ENCODE data around the gene GCNT1. TPM values are rescaled to one million over a fixed set of nuclear protein-coding genes. Genes with fewer than 3 reads are reported as not detected.
"Not testable (repeated sequence)": the region's sequence is repeated elsewhere in the genome, so short reads cannot be mapped to it uniquely, and the experiment has no call there.

The GCNT1 gene
- total and polyA plus RNA-seq, 2 donors (not counting 1 experiment from before 2014, with no cell fraction given), result 9.1 to 31.0 TPM

- no peak overlapping the region for H3K4me3 ChIP-seq (ENCODE audit: control extremely low read depth in 1 of 5, extremely low read depth in 1 of 5, insufficient read depth in 1 of 5, low read depth in 2 of 5, low read length in 4 of 5)
- Mint-ChIP-seq H3K4me1 (peaks cover 10% of the 10 kb centered on the region), H3K4me3 (no peak overlapping the region), H3K9me3 (ENCODE audit: insufficient read depth) (no peaks in the 10 kb centered on the region), H3K27me3 (no peaks in the 10 kb centered on the region), H3K27ac (no peak overlapping the region)
- intact Hi-C loops (cut with micrococcal nuclease), result no loop called here
- H3K9me3 ChIP-seq (ENCODE audit: control extremely low read depth in 1 of 3, control insufficient read depth in 2 of 3, insufficient read depth in 1 of 3, low read length in 2 of 3), result peaks cover 0 to 3% (median 0%) of the 10 kb centered on the region in 3 donors
- ChIA-PET CTCF (no interaction called here), POLR2A (no interaction called here)
- no peaks in the 10 kb centered on the region for H3K27me3 ChIP-seq (replicated peaks in 1 of 4; ENCODE audit: control extremely low read depth in 1 of 4, control insufficient read depth in 3 of 4, insufficient read depth in 4 of 4, low read length in 3 of 4)
- no peak overlapping the region for H2AFZ ChIP-seq (ENCODE audit: insufficient read depth, low read depth, low read length, poor library complexity, severe bottlenecking)
- no peaks in the 10 kb centered on the region for H3K79me2 ChIP-seq (ENCODE audit: control insufficient read depth, insufficient read depth, low read length)
- H3K27ac ChIP-seq (ENCODE audit: low read length in 2 of 2), result no peak overlapping the region
- H4K20me1 ChIP-seq (ENCODE audit: control insufficient read depth, insufficient read depth, low read length, poor library complexity, severe bottlenecking), result no peaks in the 10 kb centered on the region
- TF ChIP-seq EZH2 (IDR thresholded peaks at IDR 0.05; ENCODE audit: borderline replicate concordance, insufficient read depth, low read depth, low read length, poor library complexity, severe bottlenecking), result no peak
- TF ChIP-seq CTCF (IDR thresholded peaks at IDR 0.05), result no peak
- H3K36me3 ChIP-seq (replicated peaks in 1 of 2; ENCODE audit: control extremely low read depth in 1 of 2, control insufficient read depth in 1 of 2, extremely low read depth in 1 of 2, insufficient read depth in 2 of 2, low read length in 1 of 2), result peaks cover 0 to 3% of the 10 kb centered on the region in 2 experiments
- H3K4me1 ChIP-seq (ENCODE audit: control insufficient read depth in 2 of 2, insufficient read depth in 2 of 2, low read length in 2 of 2), result no peaks in the 10 kb centered on the region
- no peak overlapping the region for H3K9ac ChIP-seq (ENCODE audit: low read length)
- no peak overlapping the region for H3K4me2 ChIP-seq (replicated peaks; ENCODE audit: low read depth, low read length, poor library complexity, severe bottlenecking)
- ATAC-seq (ENCODE audit: low read depth) (no peak), DNase-seq (no peak)
- 89% methylated on average over 5 of the region's 6 CpGs for WGBS (ENCODE audit: insufficient coverage)
These were observed 62.3 kb downstream of the GCNT1 start for GRCh38 chr9:76521244-76521681.

- DNase-seq (no peak), ATAC-seq (ENCODE audit: low read depth) (no peak)
- H3K9me3 ChIP-seq (ENCODE audit: control extremely low read depth in 1 of 3, control insufficient read depth in 2 of 3, insufficient read depth in 1 of 3, low read length in 2 of 3), result peaks cover 0 to 3% (median 0%) of the 10 kb centered on the region in 3 donors
- H3K4me3 ChIP-seq (ENCODE audit: control extremely low read depth in 1 of 5, extremely low read depth in 1 of 5, insufficient read depth in 1 of 5, low read depth in 2 of 5, low read length in 4 of 5), result no peak overlapping the region
- TF ChIP-seq EZH2 (IDR thresholded peaks at IDR 0.05; ENCODE audit: borderline replicate concordance, insufficient read depth, low read depth, low read length, poor library complexity, severe bottlenecking) (no peak), CTCF (IDR thresholded peaks at IDR 0.05) (no peak)
- H3K4me1 ChIP-seq (ENCODE audit: control insufficient read depth in 2 of 2, insufficient read depth in 2 of 2, low read length in 2 of 2), result no peaks in the 10 kb centered on the region
- H3K27me3 Mint-ChIP-seq, result no peaks in the 10 kb centered on the region
- H3K36me3 ChIP-seq (replicated peaks in 1 of 2; ENCODE audit: control extremely low read depth in 1 of 2, control insufficient read depth in 1 of 2, extremely low read depth in 1 of 2, insufficient read depth in 2 of 2, low read length in 1 of 2), result peaks cover 0 to 3% of the 10 kb centered on the region in 2 experiments
- no peak overlapping the region for H3K4me2 ChIP-seq (replicated peaks; ENCODE audit: low read depth, low read length, poor library complexity, severe bottlenecking)
- H3K27ac Mint-ChIP-seq, result no peak overlapping the region
- H2AFZ ChIP-seq (ENCODE audit: insufficient read depth, low read depth, low read length, poor library complexity, severe bottlenecking), result no peak overlapping the region
- no peak overlapping the region for H3K27ac ChIP-seq (ENCODE audit: low read length in 2 of 2)
- H3K4me1 Mint-ChIP-seq, result peaks cover 5% of the 10 kb centered on the region
- H3K79me2 ChIP-seq (ENCODE audit: control insufficient read depth, insufficient read depth, low read length), result no peaks in the 10 kb centered on the region
- intact Hi-C loops (cut with micrococcal nuclease), result no loop called here
- WGBS (ENCODE audit: insufficient coverage), result 94% methylated on average over 2 of the region's 3 CpGs
- POLR2A ChIA-PET, result no interaction called here
- CTCF ChIA-PET, result interaction anchor here (1.1 kb wide), 1 partner anchor 138 kb away, joined by 3 read pairs; no protein-coding TSS in a partner anchor
- no peaks in the 10 kb centered on the region for H4K20me1 ChIP-seq (ENCODE audit: control insufficient read depth, insufficient read depth, low read length, poor library complexity, severe bottlenecking)
- no peak overlapping the region for H3K9ac ChIP-seq (ENCODE audit: low read length)
- H3K27me3 ChIP-seq (replicated peaks in 1 of 4; ENCODE audit: control extremely low read depth in 1 of 4, control insufficient read depth in 3 of 4, insufficient read depth in 4 of 4, low read length in 3 of 4), result no peaks in the 10 kb centered on the region
- no peak overlapping the region for H3K4me3 Mint-ChIP-seq
- no peaks in the 10 kb centered on the region for H3K9me3 Mint-ChIP-seq (ENCODE audit: insufficient read depth)
These were observed 62.9 kb downstream of the GCNT1 start for GRCh38 chr9:76521906-76522305.

GRCh38 chr9:76523617-76524200 is 64.7 kb downstream of the GCNT1 start:
- H3K27ac Mint-ChIP-seq; H3K4me3 Mint-ChIP-seq; POLR2A ChIA-PET; H3K4me2 ChIP-seq (replicated peaks; ENCODE audit: low read depth, low read length, poor library complexity, severe bottlenecking); H3K36me3 ChIP-seq (replicated peaks in 1 of 2; ENCODE audit: control extremely low read depth in 1 of 2, control insufficient read depth in 1 of 2, extremely low read depth in 1 of 2, insufficient read depth in 2 of 2, low read length in 1 of 2); H3K9me3 Mint-ChIP-seq (ENCODE audit: insufficient read depth); H3K27me3 Mint-ChIP-seq; H3K9ac ChIP-seq (ENCODE audit: low read length); H3K27ac ChIP-seq (ENCODE audit: low read length in 2 of 2); H3K4me1 Mint-ChIP-seq; H3K4me1 ChIP-seq (ENCODE audit: control insufficient read depth in 2 of 2, insufficient read depth in 2 of 2, low read length in 2 of 2); H2AFZ ChIP-seq (ENCODE audit: insufficient read depth, low read depth, low read length, poor library complexity, severe bottlenecking); intact Hi-C loops (cut with micrococcal nuclease); H3K27me3 ChIP-seq (replicated peaks in 1 of 4; ENCODE audit: control extremely low read depth in 1 of 4, control insufficient read depth in 3 of 4, insufficient read depth in 4 of 4, low read length in 3 of 4); H4K20me1 ChIP-seq (ENCODE audit: control insufficient read depth, insufficient read depth, low read length, poor library complexity, severe bottlenecking); H3K79me2 ChIP-seq (ENCODE audit: control insufficient read depth, insufficient read depth, low read length); DNase-seq; H3K9me3 ChIP-seq (ENCODE audit: control extremely low read depth in 1 of 3, control insufficient read depth in 2 of 3, insufficient read depth in 1 of 3, low read length in 2 of 3); CTCF ChIA-PET; ATAC-seq (ENCODE audit: low read depth); H3K4me3 ChIP-seq (ENCODE audit: control extremely low read depth in 1 of 5, extremely low read depth in 1 of 5, insufficient read depth in 1 of 5, low read depth in 2 of 5, low read length in 4 of 5): not testable (repeated sequence)
- 96% methylated on average over 34 of the region's 36 CpGs for WGBS (ENCODE audit: insufficient coverage)
